GM19372 (cell line): Measurements from ENCODE around the gene CRACDL.

Source experiments
- ATAC-seq: cut with Tn5 transposase; IDR thresholded peaks from one replicate; pipeline ENCODE4 v1.9.1; 2021; ENCODE audit warnings: mild to moderate bottlenecking, low read depth, moderate library complexity; ENCODE audit not compliant: unreplicated experiment

Gene CRACDL, protein sequence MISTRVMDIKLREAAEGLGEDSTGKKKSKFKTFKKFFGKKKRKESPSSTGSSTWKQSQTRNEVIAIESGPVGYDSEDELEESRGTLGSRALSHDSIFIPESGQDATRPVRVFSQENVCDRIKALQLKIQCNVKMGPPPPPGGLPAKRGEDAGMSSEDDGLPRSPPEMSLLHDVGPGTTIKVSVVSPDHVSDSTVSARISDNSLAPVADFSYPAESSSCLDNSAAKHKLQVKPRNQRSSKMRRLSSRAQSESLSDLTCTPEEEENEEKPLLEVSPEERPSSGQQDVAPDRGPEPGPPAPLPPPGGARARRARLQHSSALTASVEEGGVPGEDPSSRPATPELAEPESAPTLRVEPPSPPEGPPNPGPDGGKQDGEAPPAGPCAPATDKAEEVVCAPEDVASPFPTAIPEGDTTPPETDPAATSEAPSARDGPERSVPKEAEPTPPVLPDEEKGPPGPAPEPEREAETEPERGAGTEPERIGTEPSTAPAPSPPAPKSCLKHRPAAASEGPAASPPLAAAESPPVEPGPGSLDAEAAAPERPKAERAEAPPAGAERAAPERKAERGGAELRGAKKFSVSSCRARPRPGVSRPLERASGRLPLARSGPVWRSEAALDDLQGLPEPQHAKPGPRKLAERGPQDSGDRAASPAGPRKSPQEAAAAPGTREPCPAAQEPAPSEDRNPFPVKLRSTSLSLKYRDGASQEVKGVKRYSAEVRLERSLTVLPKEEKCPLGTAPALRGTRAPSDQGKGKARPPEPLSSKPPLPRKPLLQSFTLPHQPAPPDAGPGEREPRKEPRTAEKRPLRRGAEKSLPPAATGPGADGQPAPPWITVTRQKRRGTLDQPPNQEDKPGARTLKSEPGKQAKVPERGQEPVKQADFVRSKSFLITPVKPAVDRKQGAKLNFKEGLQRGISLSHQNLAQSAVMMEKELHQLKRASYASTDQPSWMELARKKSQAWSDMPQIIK

DNA sequence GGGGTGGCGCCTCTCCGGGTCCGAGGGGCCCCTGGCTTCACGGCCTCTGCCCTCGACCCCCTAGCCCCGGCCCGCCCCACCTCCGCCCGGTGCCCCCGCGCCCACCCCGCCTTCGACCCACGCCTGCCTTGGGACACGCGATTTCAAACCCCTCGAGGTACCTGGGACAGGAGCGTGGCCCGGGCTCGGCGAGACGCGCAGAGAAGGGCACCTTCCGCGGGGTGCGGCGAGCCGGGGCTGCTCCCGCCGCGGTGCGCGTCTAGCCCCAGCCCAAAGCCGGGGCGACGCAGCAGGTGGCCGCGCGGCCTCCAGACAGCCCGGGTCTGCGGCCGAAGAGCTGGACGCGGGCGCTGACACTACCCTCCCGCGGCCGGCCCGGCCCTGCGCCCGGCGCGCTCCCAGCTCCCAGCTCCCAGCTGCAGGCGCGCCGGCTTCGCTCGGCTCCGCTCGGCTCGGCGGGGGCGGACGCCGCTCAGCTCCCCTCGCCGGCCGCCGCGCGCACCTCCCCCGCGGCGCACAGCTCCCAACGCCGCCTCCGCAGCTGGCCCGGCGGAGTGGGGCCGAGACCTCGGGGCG lies at the start of gene CRACDL:
Gene CRACDL (minus strand): TSS at position 449 of the 576 bp plus-strand sequence. CDS start 89,425 bp downstream, outside the sequence.
- ATAC-seq, result no peak

- no peak for ATAC-seq
Measured at GRCh38 chr2:98975611-98976010, 39.6 kb upstream of the CRACDL start.

DNA sequence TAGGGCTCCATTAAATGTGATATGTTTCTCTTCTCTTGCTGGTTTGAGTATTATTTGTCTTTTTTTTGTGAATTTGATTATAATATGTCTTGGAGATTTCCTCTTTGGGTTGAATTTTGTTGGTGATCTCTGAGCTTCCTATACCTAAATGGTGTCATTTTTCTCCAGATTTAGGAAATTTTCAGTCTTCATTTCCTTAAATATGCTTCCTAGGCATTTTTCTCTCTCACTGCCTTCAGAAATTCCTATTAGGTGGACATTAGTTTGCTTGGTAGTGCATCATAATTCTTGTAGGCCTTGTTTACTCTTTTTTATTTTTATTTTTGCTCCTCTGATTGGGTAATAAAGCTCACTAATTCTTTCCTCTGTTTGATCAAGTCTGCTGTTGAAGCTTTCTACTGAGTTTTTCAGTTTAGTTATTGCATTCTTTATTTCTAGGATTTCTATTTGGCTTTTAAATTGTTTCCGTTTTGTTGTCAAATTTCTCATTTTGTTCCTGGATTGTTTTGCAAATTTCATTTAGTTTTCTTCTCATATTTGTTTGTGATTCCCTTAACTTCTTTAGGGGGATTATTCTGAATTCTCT lies 36.6 kb upstream of the CRACDL start:
- ATAC-seq, result no peak

DNA sequence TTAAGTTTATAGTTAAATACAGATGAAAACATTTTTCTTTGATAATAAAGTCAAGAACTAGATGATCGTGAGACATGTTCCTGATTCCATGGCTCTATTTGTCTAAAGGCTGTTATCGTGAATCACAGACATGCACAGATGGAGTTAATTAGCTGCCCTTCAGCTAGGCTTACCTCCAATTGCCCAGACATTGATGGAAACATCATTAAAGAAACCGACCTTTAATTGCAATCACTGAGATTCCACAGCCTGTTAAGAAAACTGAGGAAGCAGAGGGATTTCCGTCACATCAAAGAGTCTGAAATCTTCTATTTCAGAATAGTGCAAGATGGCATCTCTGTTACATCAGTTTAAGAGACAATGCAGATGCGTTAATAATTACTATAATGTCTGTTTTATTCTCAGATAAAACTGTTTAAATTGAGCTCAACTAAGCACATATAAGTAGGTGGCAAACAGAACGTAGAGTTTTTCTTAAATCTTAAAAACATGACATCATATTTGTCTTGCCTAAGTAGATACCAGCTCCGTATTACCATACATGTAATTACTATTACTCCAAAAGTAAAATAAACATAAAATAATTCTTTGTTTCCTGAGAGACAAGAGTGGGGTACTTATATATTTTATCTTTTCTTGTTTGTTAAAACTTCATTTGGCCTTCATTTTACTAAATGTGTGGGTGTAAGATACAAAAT lies 23.9 kb upstream of the CRACDL start:
- ATAC-seq, result no peak

- ATAC-seq, result no peak
Measured at GRCh38 chr2:98952966-98953365, 16.9 kb upstream of the CRACDL start.

- ATAC-seq, result no peak
Measured at GRCh38 chr2:98948956-98949739, 13.1 kb upstream of the CRACDL start.

- no peak for ATAC-seq
Measured at GRCh38 chr2:98947554-98947953, 11.5 kb upstream of the CRACDL start.

- ATAC-seq, result no peak
Measured at GRCh38 chr2:98946855-98947254, 10.8 kb upstream of the CRACDL start.

DNA sequence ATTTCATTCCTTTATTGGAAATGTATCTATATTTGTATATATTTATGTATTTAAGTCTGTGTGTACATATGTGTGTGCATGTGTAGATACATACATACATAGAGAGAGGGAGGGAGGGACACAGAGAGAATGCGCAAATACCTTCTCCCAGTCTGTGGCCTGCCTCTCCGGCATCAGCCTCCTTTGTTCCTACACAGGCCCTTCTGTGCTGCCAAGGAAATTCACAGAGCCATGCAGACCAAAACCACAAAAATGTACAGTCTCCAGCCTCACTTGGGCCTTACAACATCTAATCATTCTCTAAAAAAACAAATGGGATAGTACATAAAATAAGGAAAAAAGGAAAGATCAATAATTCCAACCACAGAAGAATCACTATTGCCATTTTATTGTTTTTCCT lies 8.8 kb upstream of the CRACDL start:
- no peak for ATAC-seq

GRCh38 chr2:98940102-98940501 lies 4.1 kb upstream of the CRACDL start:
- ATAC-seq, result no peak

- no peak for ATAC-seq
Measured at GRCh38 chr2:98937906-98938305, 1.9 kb upstream of the CRACDL start.

- ATAC-seq, result no peak
Measured at GRCh38 chr2:98936353-98937351, 627 bp upstream of the CRACDL start.

GRCh38 chr2:98935111-98935770 lies 784 bp downstream of the CRACDL start:
- no peak for ATAC-seq

DNA sequence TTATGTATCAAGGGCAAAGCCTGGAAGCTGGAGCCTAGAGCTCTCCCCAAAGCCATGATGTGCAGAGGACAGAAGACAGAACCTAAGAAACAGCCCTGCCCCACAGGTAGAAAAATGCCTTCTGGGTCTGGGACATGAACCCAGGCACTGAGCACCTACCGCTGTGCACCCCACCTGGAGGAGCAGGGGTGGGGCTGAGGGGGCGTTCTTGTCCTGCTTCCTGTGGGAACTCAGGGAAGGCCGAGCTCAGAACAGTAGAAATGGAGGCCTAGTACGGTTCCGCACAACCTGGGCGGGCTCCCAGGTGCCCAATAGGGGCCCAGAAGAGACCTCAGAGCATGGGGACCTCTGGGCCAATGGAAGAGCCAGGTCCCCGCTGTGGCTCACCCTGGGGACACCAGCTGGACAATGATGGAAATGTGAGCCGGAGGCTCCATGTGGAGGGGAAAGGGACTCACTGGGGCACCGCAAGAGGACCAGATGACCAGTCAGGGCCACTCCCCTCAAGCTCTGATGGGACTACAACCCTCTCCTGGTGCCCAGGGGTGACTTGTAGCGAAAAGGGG lies 3.2 kb downstream of the CRACDL start:
- no peak for ATAC-seq

- no peak for ATAC-seq
Measured at GRCh38 chr2:98932164-98932563, 3.9 kb downstream of the CRACDL start.

DNA sequence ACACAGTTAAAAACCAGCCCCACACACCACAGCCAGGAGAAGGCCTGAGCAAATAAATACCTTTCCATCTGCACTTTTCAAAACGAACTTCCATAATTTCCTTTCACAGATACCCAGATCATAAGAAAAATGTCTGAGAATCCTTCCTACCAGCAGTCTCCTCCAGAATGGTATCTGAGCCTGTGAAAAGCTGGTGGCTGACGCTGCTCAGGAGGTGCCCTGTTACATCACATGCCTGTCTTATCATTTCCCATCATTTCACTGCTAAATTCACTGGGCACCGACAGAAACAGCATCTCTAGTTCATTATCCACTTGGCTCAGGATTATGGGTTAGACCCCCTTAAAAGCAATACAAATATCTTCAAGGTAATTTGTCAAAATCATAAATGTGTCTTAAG lies 4.4 kb downstream of the CRACDL start:
- no peak for ATAC-seq

DNA sequence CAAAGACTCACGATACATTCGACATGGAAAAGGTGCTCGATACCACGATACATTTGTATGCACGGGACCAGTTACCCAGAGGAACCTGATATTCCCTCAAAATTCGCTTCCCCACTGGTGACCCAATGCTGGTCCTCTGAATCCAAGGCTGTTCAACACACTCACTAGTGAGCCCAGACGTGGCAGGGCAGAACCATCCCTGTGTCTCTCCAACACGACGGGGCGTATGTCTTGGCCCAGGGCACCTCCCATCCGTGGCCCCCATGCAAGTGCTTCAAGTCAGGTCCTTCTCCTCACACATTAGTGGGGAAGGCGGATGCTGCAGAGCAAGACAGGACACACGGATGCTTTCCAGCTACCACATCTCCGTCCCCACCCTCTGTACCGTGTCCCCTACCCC lies 6.1 kb downstream of the CRACDL start:
- no peak for ATAC-seq
